Suprapubic skin (tissue), 4 donors: ENCODE measurements around the gene EXOC3L4. TPM values are rescaled to one million over a fixed set of nuclear protein-coding genes. Genes with fewer than 3 reads are reported as not detected.
"Not testable (repeated sequence)": the region's sequence is repeated elsewhere in the genome, so short reads cannot be mapped to it uniquely, and the experiment has no call there.

Experiments
- DNase-seq, 2 donors: peaks; one replicate each; pipeline ENCODE4 v3.0.0-alpha.2; 2019; ENCODE audit warnings: low spot score in 2 of 2
- H3K27ac ChIP-seq: fragments of 200-600 bp; sonication (generic); one replicate; pipeline ENCODE4 v1.5.1; 2019
- H3K27me3 ChIP-seq: fragments of 200-600 bp; sonication (generic); one replicate; pipeline ENCODE4 v1.5.1; 2019
- H3K36me3 ChIP-seq: fragments of 200-600 bp; sonication (generic); one replicate; pipeline ENCODE4 v1.5.1; 2019
- H3K4me1 ChIP-seq: fragments of 200-600 bp; sonication (generic); one replicate; pipeline ENCODE4 v1.5.1; 2019
- H3K4me3 ChIP-seq: fragments of 200-600 bp; sonication (generic); one replicate; pipeline ENCODE4 v1.5.1; 2019; ENCODE audit warnings: mild to moderate bottlenecking
- H3K9me3 ChIP-seq: fragments of 200-600 bp; sonication (generic); one replicate; pipeline ENCODE4 v1.5.1; 2019
- CTCF ChIP-seq, 2 donors: fragments of 200-600 bp in 1 of 2; fragments of 450-650 bp in 1 of 2; sonication (generic) in 1 of 2; IDR thresholded peaks; one replicate each; pipeline ENCODE4 v1.5.1; 2016 to 2019; ENCODE audit warnings: antibody characterized with exemption in 2 of 2, mild to moderate bottlenecking in 1 of 2, moderate library complexity in 1 of 2
- EP300 ChIP-seq: sonication (generic); formaldehyde crosslinking; IDR thresholded peaks from one replicate; pipeline ENCODE4 v1.6.1; 2017; ENCODE audit warnings: antibody characterized with exemption
- POLR2A ChIP-seq, 2 donors: fragments of 450-650 bp; IDR thresholded peaks; one replicate each; pipeline ENCODE4 v1.6.1; 2017; ENCODE audit warnings: antibody characterized with exemption in 2 of 2, mild to moderate bottlenecking in 2 of 2, moderate library complexity in 2 of 2
- POLR2AphosphoS5 ChIP-seq, 3 donors: sonication (generic); formaldehyde crosslinking; IDR thresholded peaks; one replicate each; pipeline ENCODE4 v1.6.1; 2017; ENCODE audit warnings: antibody characterized with exemption in 3 of 3
- WGBS: methylation state at CpG from one replicate; pipeline ENCODE4 v1.1.5; 2018; 5-methylcytosine and 5-hydroxymethylcytosine counted together
- total RNA-seq, 4 donors: library from RNA; depleted of rRNA; stranded (reverse); fragments of >200 nt; gene quantifications; one replicate each; pipeline ENCODE4 v1.1.0, GENCODE V29; 2016

The EXOC3L4 gene
- total RNA-seq, result 1 to 10 TPM in 1 of 4 donors, not detected in 3; 1.5 TPM

DNA sequence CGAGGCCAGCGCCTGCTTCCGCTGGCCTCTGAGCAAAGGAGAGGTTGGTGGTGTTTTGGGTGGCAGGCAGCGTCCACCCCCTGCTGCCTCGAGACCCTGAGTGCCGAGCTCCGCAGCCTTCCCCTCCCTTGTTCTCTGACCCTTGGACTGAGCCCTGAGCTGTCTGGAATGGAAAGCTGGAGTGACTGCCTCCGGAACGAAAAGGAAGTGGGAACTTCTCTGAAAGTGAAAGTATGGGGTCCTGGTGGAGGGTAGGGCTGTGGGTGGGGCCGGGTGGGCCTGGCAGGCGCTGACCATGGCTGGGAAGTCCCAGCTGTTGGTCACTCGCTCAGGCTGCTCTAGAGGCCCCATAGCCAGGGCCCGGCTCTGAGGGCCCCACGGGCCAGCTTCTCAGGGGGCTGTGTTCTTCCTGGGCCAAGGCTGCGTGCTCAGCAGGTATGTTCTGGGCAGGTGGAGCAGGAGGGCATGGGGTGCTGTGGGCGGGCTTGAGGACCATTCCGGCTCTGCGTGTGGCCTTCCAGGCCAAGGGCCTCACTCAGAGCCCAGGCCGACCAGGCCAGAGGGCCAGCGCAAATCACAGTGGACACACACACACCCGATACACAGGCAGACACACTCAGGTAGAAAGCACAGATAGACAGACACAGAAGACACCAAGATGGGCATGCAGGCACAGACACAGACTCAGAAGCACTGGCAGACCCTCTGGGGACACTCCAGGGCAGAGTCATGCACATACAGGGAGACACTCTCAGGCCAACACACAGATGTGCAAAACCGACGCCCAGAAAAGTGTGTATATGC is at the start of gene EXOC3L4:
EXOC3L4 (plus strand) TSS at position 320 of the 804 bp plus-strand sequence. CDS start 5,495 bp downstream, outside the sequence.
- peak within 1 kb of the TSS; percentile 46 for H3K27ac ChIP-seq

DNA sequence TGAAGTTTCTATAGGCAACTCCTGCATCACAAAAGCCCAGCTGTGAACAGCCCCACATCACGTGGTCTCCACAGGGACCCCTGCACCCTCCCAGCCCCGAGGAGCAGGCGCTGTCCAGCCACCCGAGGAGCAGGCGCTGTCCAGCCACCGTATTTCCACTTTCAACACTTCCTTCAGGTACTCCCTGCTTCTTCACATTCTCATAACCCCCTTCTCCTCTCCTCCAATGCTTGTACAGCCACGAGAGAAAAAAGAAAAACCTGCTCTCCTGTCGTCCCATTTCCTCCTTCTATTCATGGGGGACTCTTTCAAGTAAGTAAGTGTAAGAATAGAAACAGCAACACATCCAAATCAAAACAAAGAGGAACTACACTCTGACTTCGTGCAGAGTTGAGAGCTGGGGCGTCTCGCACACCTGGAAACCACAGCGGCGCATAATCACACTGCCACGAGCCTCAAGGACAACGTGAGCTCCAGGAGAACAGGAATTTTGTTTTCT is 49.1 kb upstream of the EXOC3L4 start:
- Histone ChIP-seq H3K36me3 (peaks cover 8% of the 10 kb centered on the region), H3K4me1 (peaks cover 20% of the 10 kb centered on the region), H3K27ac (no peak overlapping the region), H3K4me3 (no peak overlapping the region), H3K27me3 (no peaks in the 10 kb centered on the region), H3K9me3 (no peaks in the 10 kb centered on the region)
- DNase-seq, result no peak
- WGBS, result 52% methylated on average over 15 of the region's 15 CpGs
- TF ChIP-seq CTCF (IDR thresholded peaks at IDR 0.05), result no peak
- no peak for TF ChIP-seq POLR2A (IDR thresholded peaks at IDR 0.05)
- TF ChIP-seq POLR2AphosphoS5 (IDR thresholded peaks at IDR 0.05), result no peak
- TF ChIP-seq EP300, result no peak

More for the DNA sequence above, at the start of gene EXOC3L4:
- H3K4me3 ChIP-seq, result no peak within 1 kb of the TSS
- 64% methylated on average over 17 of the region's 23 CpGs for WGBS
- DNase-seq, result no peak
- peaks cover 29% of the 10 kb centered on the region for H3K4me1 ChIP-seq
- H3K36me3 ChIP-seq, result no peaks in the 10 kb centered on the region
- H3K9me3 ChIP-seq, result no peaks in the 10 kb centered on the region
- TF ChIP-seq POLR2AphosphoS5 (IDR thresholded peaks at IDR 0.05), result no peak
- TF ChIP-seq EP300, result no peak
- TF ChIP-seq CTCF (IDR thresholded peaks at IDR 0.05), result no peak
- no peak for TF ChIP-seq POLR2A (IDR thresholded peaks at IDR 0.05)
- peaks cover 8% of the 10 kb centered on the region for H3K27me3 ChIP-seq

DNA sequence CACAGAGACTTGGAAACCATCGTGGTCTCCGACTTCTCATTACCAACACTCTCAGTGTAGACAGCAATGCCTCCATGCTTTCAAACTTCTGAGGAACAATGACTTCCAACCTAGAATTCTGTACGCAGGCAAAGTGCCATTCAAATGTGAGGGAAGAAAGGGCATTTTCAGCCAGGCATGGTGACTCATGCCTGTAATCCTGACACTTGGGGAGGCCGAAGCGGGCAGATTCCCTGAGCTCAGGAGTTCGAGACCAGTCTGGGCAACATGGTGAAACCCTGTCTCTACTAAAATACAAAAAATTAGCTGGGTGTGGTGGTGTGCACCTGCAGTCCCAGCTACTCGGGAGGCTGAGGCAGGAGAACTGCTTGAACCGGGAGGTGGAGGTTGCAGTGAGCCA is 47.1 kb upstream of the EXOC3L4 start:
- DNase-seq, H3K27me3 ChIP-seq, H3K27ac ChIP-seq, H3K4me3 ChIP-seq, H3K36me3 ChIP-seq, H3K9me3 ChIP-seq: not testable (repeated sequence)
- 92% methylated on average over 8 of the region's 8 CpGs for WGBS
- H3K4me1 ChIP-seq, result peaks cover 20% of the 10 kb centered on the region

DNA sequence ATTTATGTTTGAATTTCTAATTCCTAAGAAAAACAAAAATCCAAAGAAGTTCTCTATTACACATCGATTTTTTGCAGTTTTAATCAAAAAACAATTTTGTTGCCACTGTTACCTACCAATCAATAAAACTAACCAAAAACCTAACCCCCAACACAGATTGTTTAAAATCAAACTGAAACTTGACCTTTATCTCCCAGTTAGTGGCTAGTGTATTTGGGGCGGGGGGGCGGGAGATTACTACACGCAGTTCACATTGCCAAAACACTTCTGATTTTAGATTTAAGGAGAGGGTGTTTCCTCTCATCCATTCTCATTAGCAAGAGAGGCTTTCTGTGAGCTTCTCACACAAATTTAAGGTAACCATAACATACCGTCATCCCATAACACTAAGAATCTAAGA is 43.6 kb upstream of the EXOC3L4 start:
- Histone ChIP-seq H3K27me3 (no peaks in the 10 kb centered on the region), H3K4me1 (peaks cover 22% of the 10 kb centered on the region), H3K9me3 (no peaks in the 10 kb centered on the region), H3K4me3 (no peak overlapping the region), H3K27ac (no peak overlapping the region), H3K36me3 (no peaks in the 10 kb centered on the region)
- no peak for DNase-seq
- TF ChIP-seq CTCF (IDR thresholded peaks at IDR 0.05) (no peak), POLR2AphosphoS5 (IDR thresholded peaks at IDR 0.05) (no peak), EP300 (no peak), POLR2A (IDR thresholded peaks at IDR 0.05) (no peak)
- 78% methylated on average over 5 of the region's 5 CpGs for WGBS

DNA sequence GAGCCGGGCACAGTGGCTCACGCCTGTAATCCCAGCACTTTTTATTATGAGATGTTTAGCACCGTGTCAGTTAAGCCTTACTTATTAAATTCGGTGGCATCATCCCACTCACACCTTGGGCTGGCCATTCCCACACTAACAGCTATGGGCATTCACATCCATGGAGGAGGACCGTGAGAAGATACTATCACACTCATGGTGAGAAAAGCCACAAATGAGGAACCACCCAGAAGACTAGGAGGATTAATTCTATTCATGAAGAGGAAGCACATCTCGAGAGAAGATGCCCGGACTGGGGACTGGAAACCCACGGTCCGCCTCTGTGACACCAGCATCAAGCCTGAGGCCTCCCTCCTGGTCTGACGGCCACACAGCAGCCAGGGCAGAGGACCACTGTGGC is 42.1 kb upstream of the EXOC3L4 start:
- H3K27ac ChIP-seq, result no peak overlapping the region
- H3K4me3 ChIP-seq, result no peak overlapping the region
- H3K36me3 ChIP-seq, result no peaks in the 10 kb centered on the region
- H3K4me1 ChIP-seq, result peaks cover 22% of the 10 kb centered on the region
- no peaks in the 10 kb centered on the region for H3K9me3 ChIP-seq
- H3K27me3 ChIP-seq, result no peaks in the 10 kb centered on the region
- 80% methylated on average over 10 of the region's 10 CpGs for WGBS
- no peak for TF ChIP-seq EP300
- no peak for TF ChIP-seq POLR2A (IDR thresholded peaks at IDR 0.05)
- no peak for TF ChIP-seq POLR2AphosphoS5 (IDR thresholded peaks at IDR 0.05)
- no peak for TF ChIP-seq CTCF (IDR thresholded peaks at IDR 0.05)
- DNase-seq, result no peak
